ENCODE data around the gene PLEKHF1. TPM values are rescaled to one million over a fixed set of nuclear protein-coding genes. Genes with fewer than 3 reads are reported as not detected.
A peak's percentile ranks its signal among the peaks of the same experiment; 100 is the strongest.
"Not testable (repeated sequence)": the region's sequence is repeated elsewhere in the genome, so short reads cannot be mapped to it uniquely, and the experiment has no call there.

The PLEKHF1 gene
- polyA plus RNA-seq, 6 donors from 2014 or later = 1.9 to 5.8 (median 2.7) TPM

GRCh38 chr19:29663861-29664752 is 1.2 kb upstream of the PLEKHF1 start:
- no peak for ATAC-seq (ENCODE audit: low read depth in 2 of 2)
- peak overlapping the region; percentile 79 to 93 (median 86) for H3K4me3 Mint-ChIP-seq
- no peaks in the 10 kb centered on the region for H3K9me3 Mint-ChIP-seq
- H3K4me1 Mint-ChIP-seq = peaks cover 20 to 39% (median 25%) of the 10 kb centered on the region in 3 donors
- peaks cover 0 to 9% (median 0%) of the 10 kb centered on the region in 3 donors for H3K27me3 Mint-ChIP-seq
- DNase-seq = no peak
- H3K36me3 Mint-ChIP-seq = no peaks in the 10 kb centered on the region
- H3K27ac Mint-ChIP-seq = peak overlapping the region; percentile 30 to 89 (median 76)

- Mint-ChIP-seq H3K27me3 (peaks cover 0 to 9% (median 0%) of the 10 kb centered on the region in 3 donors), H3K36me3 (no peaks in the 10 kb centered on the region), H3K9me3 (no peaks in the 10 kb centered on the region), H3K4me3 (peak overlapping the region; percentile 79 to 93 (median 86)), H3K27ac (peak overlapping the region in 4 of 6 donors; percentile 73 to 88 (median 76)), H3K4me1 (peaks cover 23 to 43% (median 29%) of the 10 kb centered on the region in 3 donors)
- ATAC-seq (ENCODE audit: low read depth in 2 of 2) (peak in 1 of 2 donors; percentile 31), DNase-seq (no peak)
Observed at GRCh38 chr19:29664753-29665214, 477 bp upstream of the PLEKHF1 start.

- H3K27me3 Mint-ChIP-seq = no peaks in the 10 kb centered on the region
- no peaks in the 10 kb centered on the region for H3K9me3 Mint-ChIP-seq
- no peak for DNase-seq
- peaks cover 31 to 54% (median 38%) of the 10 kb centered on the region in 3 donors for H3K4me1 Mint-ChIP-seq
- ATAC-seq (ENCODE audit: low read depth in 2 of 2) = peak; percentile 50 to 62
- peak overlapping the region in 5 of 6 donors; percentile 30 to 94 (median 87) for H3K27ac Mint-ChIP-seq
- no peaks in the 10 kb centered on the region for H3K36me3 Mint-ChIP-seq
- peak overlapping the region; percentile 78 to 88 (median 83) for H3K4me3 Mint-ChIP-seq
Observed at GRCh38 chr19:29665826-29666577, 741 bp downstream of the PLEKHF1 start.

- no peak for ATAC-seq (ENCODE audit: low read depth in 2 of 2)
- H3K4me3 Mint-ChIP-seq = peak overlapping the region; percentile 26 to 88 (median 83)
- no peak for DNase-seq
- peaks cover 38 to 62% (median 46%) of the 10 kb centered on the region in 3 donors for H3K4me1 Mint-ChIP-seq
- H3K27me3 Mint-ChIP-seq = no peaks in the 10 kb centered on the region
- H3K36me3 Mint-ChIP-seq = no peaks in the 10 kb centered on the region
- no peaks in the 10 kb centered on the region for H3K9me3 Mint-ChIP-seq
- H3K27ac Mint-ChIP-seq = peak overlapping the region; percentile 66 to 94 (median 86)
Observed at GRCh38 chr19:29666578-29667386, 1.5 kb downstream of the PLEKHF1 start.

GRCh38 chr19:29667387-29667783 is 2.1 kb downstream of the PLEKHF1 start:
- peaks cover 0 to under 1% (median 0%) of the 10 kb centered on the region in 7 donors for H3K9me3 Mint-ChIP-seq
- ATAC-seq (ENCODE audit: low read depth in 2 of 2) (no peak), DNase-seq (no peak)
- H3K27ac Mint-ChIP-seq = peak overlapping the region; percentile 74 to 94 (median 86)
- peaks cover 44 to 68% (median 52%) of the 10 kb centered on the region in 3 donors for H3K4me1 Mint-ChIP-seq
- H3K4me3 Mint-ChIP-seq = peak overlapping the region; percentile 26 to 86 (median 80)
- no peaks in the 10 kb centered on the region for H3K27me3 Mint-ChIP-seq
- H3K36me3 Mint-ChIP-seq = no peaks in the 10 kb centered on the region

- Mint-ChIP-seq H3K27me3 (no peaks in the 10 kb centered on the region), H3K4me3 (peak overlapping the region in 6 of 8 donors; percentile 29 to 82 (median 66)), H3K27ac (peak overlapping the region; percentile 56 to 94 (median 73)), H3K9me3 (peaks cover 0 to 2% (median 0%) of the 10 kb centered on the region in 7 donors), H3K36me3 (no peaks in the 10 kb centered on the region), H3K4me1 (peaks cover 49 to 73% (median 58%) of the 10 kb centered on the region in 3 donors)
- no peak for DNase-seq
- ATAC-seq (ENCODE audit: low read depth in 2 of 2) = no peak
Observed at GRCh38 chr19:29667901-29668341, 2.7 kb downstream of the PLEKHF1 start.

- DNase-seq (no peak), ATAC-seq (ENCODE audit: low read depth in 2 of 2) (no peak)
- no peak overlapping the region for H3K4me3 Mint-ChIP-seq
- no peaks in the 10 kb centered on the region for H3K36me3 Mint-ChIP-seq
- H3K27ac Mint-ChIP-seq = peak overlapping the region in 3 of 6 donors; percentile 62 to 94 (median 76)
- H3K27me3 Mint-ChIP-seq = no peaks in the 10 kb centered on the region
- H3K9me3 Mint-ChIP-seq = peaks cover 0 to 2% (median 0%) of the 10 kb centered on the region in 7 donors
- H3K4me1 Mint-ChIP-seq = peaks cover 60 to 83% (median 68%) of the 10 kb centered on the region in 3 donors
Observed at GRCh38 chr19:29668746-29669609, 3.7 kb downstream of the PLEKHF1 start.

GRCh38 chr19:29670255-29670654 is 5.0 kb downstream of the PLEKHF1 start:
- Mint-ChIP-seq H3K27me3 (no peaks in the 10 kb centered on the region), H3K9me3 (peaks cover 0 to 2% (median 0%) of the 10 kb centered on the region in 7 donors), H3K36me3 (no peaks in the 10 kb centered on the region), H3K4me1 (peaks cover 57 to 75% (median 70%) of the 10 kb centered on the region in 3 donors), H3K27ac (peak overlapping the region in 3 of 6 donors; percentile 31 to 94 (median 85)), H3K4me3 (peak overlapping the region in 2 of 8 donors; percentile 20 to 35)
- ATAC-seq (ENCODE audit: low read depth in 2 of 2) (no peak), DNase-seq (no peak)

- not testable (repeated sequence) for ATAC-seq (ENCODE audit: low read depth in 2 of 2); H3K27me3 Mint-ChIP-seq; DNase-seq; H3K36me3 Mint-ChIP-seq; H3K9me3 Mint-ChIP-seq
- H3K4me1 Mint-ChIP-seq = peaks cover 56 to 79% (median 65%) of the 10 kb centered on the region in 3 donors
- H3K27ac Mint-ChIP-seq = peak overlapping the region; percentile 92 to 99 (median 98)
- H3K4me3 Mint-ChIP-seq = peak overlapping the region in 6 of 8 donors; percentile 25 to 81 (median 54)
Observed at GRCh38 chr19:29671026-29671392, 5.7 kb downstream of the PLEKHF1 start.

- no peaks in the 10 kb centered on the region for H3K36me3 Mint-ChIP-seq
- H3K27ac Mint-ChIP-seq = peak overlapping the region; percentile 92 to 99 (median 98)
- DNase-seq (peak; percentile 54), ATAC-seq (ENCODE audit: low read depth in 2 of 2) (peak; percentile 54)
- H3K27me3 Mint-ChIP-seq = no peaks in the 10 kb centered on the region
- peaks cover 53 to 80% (median 62%) of the 10 kb centered on the region in 3 donors for H3K4me1 Mint-ChIP-seq
- peak overlapping the region; percentile 1 to 81 (median 58) for H3K4me3 Mint-ChIP-seq
- H3K9me3 Mint-ChIP-seq = peaks cover 0 to 2% (median 0%) of the 10 kb centered on the region in 7 donors
Observed at GRCh38 chr19:29671393-29672160, 6.3 kb downstream of the PLEKHF1 start.

- no peak for DNase-seq
- H3K27me3 Mint-ChIP-seq = no peaks in the 10 kb centered on the region
- ATAC-seq (ENCODE audit: low read depth in 2 of 2) = no peak
- H3K27ac Mint-ChIP-seq = peak overlapping the region; percentile 92 to 99 (median 98)
- no peaks in the 10 kb centered on the region for H3K36me3 Mint-ChIP-seq
- peaks cover 0 to 2% (median 0%) of the 10 kb centered on the region in 7 donors for H3K9me3 Mint-ChIP-seq
- H3K4me3 Mint-ChIP-seq = peak overlapping the region; percentile 60 to 88 (median 76)
- peaks cover 48 to 76% (median 54%) of the 10 kb centered on the region in 3 donors for H3K4me1 Mint-ChIP-seq
Observed at GRCh38 chr19:29672319-29672932, 7.2 kb downstream of the PLEKHF1 start.
